ENCODE results near the gene MST1R.

DNA sequence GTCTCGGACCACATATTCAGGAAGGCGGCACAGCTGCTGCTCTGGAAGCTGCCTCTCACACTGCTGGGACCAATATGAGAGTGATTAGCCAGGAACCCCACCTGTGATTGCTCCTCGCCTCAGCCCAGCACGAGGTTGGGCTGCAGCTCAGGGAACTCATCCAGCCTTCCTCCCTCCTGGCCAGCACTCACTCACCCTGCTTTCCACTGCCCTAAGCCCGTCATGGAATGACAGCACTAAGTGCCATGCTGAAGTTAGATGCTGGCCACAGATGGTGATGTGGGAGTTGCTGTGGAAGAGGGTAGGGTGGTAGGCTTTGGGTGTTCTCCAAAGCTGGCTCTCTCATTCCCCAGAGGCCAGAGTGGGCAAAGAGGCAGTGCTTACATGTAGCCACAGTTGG is 7.3 kb downstream of the MST1R start:
- TF ChIP-seq, protein P1, sequence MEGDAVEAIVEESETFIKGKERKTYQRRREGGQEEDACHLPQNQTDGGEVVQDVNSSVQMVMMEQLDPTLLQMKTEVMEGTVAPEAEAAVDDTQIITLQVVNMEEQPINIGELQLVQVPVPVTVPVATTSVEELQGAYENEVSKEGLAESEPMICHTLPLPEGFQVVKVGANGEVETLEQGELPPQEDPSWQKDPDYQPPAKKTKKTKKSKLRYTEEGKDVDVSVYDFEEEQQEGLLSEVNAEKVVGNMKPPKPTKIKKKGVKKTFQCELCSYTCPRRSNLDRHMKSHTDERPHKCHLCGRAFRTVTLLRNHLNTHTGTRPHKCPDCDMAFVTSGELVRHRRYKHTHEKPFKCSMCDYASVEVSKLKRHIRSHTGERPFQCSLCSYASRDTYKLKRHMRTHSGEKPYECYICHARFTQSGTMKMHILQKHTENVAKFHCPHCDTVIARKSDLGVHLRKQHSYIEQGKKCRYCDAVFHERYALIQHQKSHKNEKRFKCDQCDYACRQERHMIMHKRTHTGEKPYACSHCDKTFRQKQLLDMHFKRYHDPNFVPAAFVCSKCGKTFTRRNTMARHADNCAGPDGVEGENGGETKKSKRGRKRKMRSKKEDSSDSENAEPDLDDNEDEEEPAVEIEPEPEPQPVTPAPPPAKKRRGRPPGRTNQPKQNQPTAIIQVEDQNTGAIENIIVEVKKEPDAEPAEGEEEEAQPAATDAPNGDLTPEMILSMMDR (IDR thresholded peaks at IDR 0.05), result no peak
- no peak for TF ChIP-seq POLR2A (IDR thresholded peaks at IDR 0.05)
